IMR-90 (cell line): ENCODE results near the gene JPT2. TPM values are rescaled to one million over a fixed set of nuclear protein-coding genes. Genes with fewer than 3 reads are reported as not detected.

Experiments
- ATAC-seq: fragments of 200-7000 bp; cut with Tn5 transposase; 2 replicates; pipeline ENCODE4 v1.9.1; 2020; ENCODE audit warnings: low read depth, mild to moderate bottlenecking, moderate library complexity
- BruUV-seq: library from RNA; stranded (reverse); fragments of 400-500 nt; replicated peaks from 2 replicates; lab custom pipeline; 2021; lab: Mats Ljungman, UMichigan
- CTCF ChIA-PET: fragments of 300-600 bp; formaldehyde crosslinking; extraction: SDS; loops from one replicate; lab custom pipeline; 2021; ENCODE audit warnings: antibody characterized with exemption; lab: Yijun Ruan, JAX
- POLR2A ChIA-PET: fragments of 300-600 bp; sonication (Branson Sonifier 250); formaldehyde crosslinking; loops from one replicate; lab custom pipeline; 2022; ENCODE audit warnings: antibody characterized with exemption; ENCODE audit not compliant: unreplicated experiment; lab: Charles Lee
- DNase-seq: peaks from one replicate; pipeline ENCODE4 v3.0.0; 2013
- H2AFZ ChIP-seq: replicated peaks from 2 replicates; pipeline ENCODE3; 2013; ENCODE audit warnings: low read length, mild to moderate bottlenecking; ENCODE audit not compliant: poor library complexity
- H2AK5ac ChIP-seq: 2 replicates; pipeline ENCODE4 v1.6.1; 2013; ENCODE audit warnings: low read depth, low read length, inconsistent platforms
- H2AK9ac ChIP-seq: replicated peaks from 2 replicates; pipeline ENCODE3; 2013; ENCODE audit warnings: mild to moderate bottlenecking, low read depth, low read length, moderate library complexity; ENCODE audit not compliant: poor library complexity
- H2BK120ac ChIP-seq: 2 replicates; pipeline ENCODE4 v1.6.1; 2013; ENCODE audit warnings: low read depth, low read length, inconsistent platforms
- H2BK15ac ChIP-seq: 3 replicates; pipeline ENCODE4 v1.6.1; 2013; ENCODE audit warnings: low read depth, low read length, inconsistent platforms
- H2BK20ac ChIP-seq: 2 replicates; pipeline ENCODE4 v1.6.1; 2013; ENCODE audit warnings: low read depth, mild to moderate bottlenecking, inconsistent platforms, low read length, moderate library complexity
- H2BK5ac ChIP-seq: 2 replicates; pipeline ENCODE4 v1.6.1; 2013; ENCODE audit warnings: mild to moderate bottlenecking, low read depth, low read length, inconsistent platforms; ENCODE audit not compliant: poor library complexity, severe bottlenecking
- H3K14ac ChIP-seq: replicated peaks from 2 replicates; pipeline ENCODE4 v1.6.1; 2013; ENCODE audit warnings: low read depth, low read length, inconsistent platforms
- H3K18ac ChIP-seq: 2 replicates; pipeline ENCODE4 v1.6.1; 2013; ENCODE audit warnings: low read depth, low read length, control low read depth
- H3K23ac ChIP-seq: 2 replicates; pipeline ENCODE4 v1.6.1; 2013; ENCODE audit warnings: low read depth, low read length, inconsistent platforms
- H3K27ac ChIP-seq: 2 replicates; pipeline ENCODE4 v1.5.1; 2013; ENCODE audit warnings: mild to moderate bottlenecking, control low read depth, low read length; ENCODE audit not compliant: insufficient read depth
- H3K27me3 ChIP-seq: 2 replicates; pipeline ENCODE4 v1.6.1; 2013; ENCODE audit warnings: low read length; ENCODE audit not compliant: control insufficient read depth, insufficient read depth
- H3K36me3 ChIP-seq: 2 replicates; pipeline ENCODE4 v1.6.1; 2013; ENCODE audit warnings: low read length, mixed read lengths; ENCODE audit not compliant: control insufficient read depth, insufficient read depth
- H3K4ac ChIP-seq: 2 replicates; pipeline ENCODE4 v1.6.1; 2013; ENCODE audit warnings: low read depth, low read length, inconsistent platforms
- H3K4me1 ChIP-seq: 2 replicates; pipeline ENCODE4 v1.6.1; 2013; ENCODE audit warnings: low read length, mixed read lengths; ENCODE audit not compliant: control insufficient read depth, insufficient read depth
- H3K4me2 ChIP-seq: 2 replicates; pipeline ENCODE4 v1.6.1; 2013; ENCODE audit warnings: low read depth, mild to moderate bottlenecking, control low read depth, low read length, moderate library complexity
- H3K4me3 ChIP-seq: 2 replicates; pipeline ENCODE4 v1.5.1; 2013; ENCODE audit warnings: low read depth, mild to moderate bottlenecking, control low read depth, low read length, moderate library complexity; ENCODE audit not compliant: insufficient read depth
- H3K56ac ChIP-seq: 2 replicates; pipeline ENCODE4 v1.6.1; 2013; ENCODE audit warnings: low read length, inconsistent platforms; ENCODE audit not compliant: insufficient read depth; ENCODE audit errors: extremely low read depth
- H3K79me1 ChIP-seq, 2 experiments: 2 replicates each; pipeline ENCODE4 v1.6.1; 2013; ENCODE audit warnings: low read length in 2 of 2, inconsistent platforms in 1 of 2, low read depth in 1 of 2
- H3K9ac ChIP-seq: 2 replicates; pipeline ENCODE4 v1.6.1; 2013; ENCODE audit warnings: low read depth, low read length, control low read depth
- H3K9me1 ChIP-seq: 2 replicates; pipeline ENCODE4 v1.6.1; 2013; ENCODE audit warnings: low read length, inconsistent platforms; ENCODE audit not compliant: insufficient read depth
- H3K9me3 ChIP-seq: 2 replicates; pipeline ENCODE4 v1.6.1; 2013; ENCODE audit warnings: low read length; ENCODE audit not compliant: control insufficient read depth, insufficient read depth
- H4K20me1 ChIP-seq: 2 replicates; pipeline ENCODE4 v1.6.1; 2013; ENCODE audit warnings: low read length, inconsistent platforms; ENCODE audit not compliant: insufficient read depth
- H4K5ac ChIP-seq: 2 replicates; pipeline ENCODE4 v1.6.1; 2013; ENCODE audit warnings: mild to moderate bottlenecking, low read depth, low read length, control low read depth
- H4K8ac ChIP-seq, 2 experiments: 2 replicates each; pipeline ENCODE4 v1.6.1; 2013; ENCODE audit warnings: low read depth in 2 of 2, low read length in 2 of 2, control low read depth in 1 of 2, inconsistent platforms in 1 of 2
- H4K91ac ChIP-seq: 2 replicates; pipeline ENCODE4 v1.6.1; 2013; ENCODE audit warnings: low read depth, low read length, inconsistent platforms; ENCODE audit not compliant: insufficient read depth
- BHLHE40 ChIP-seq: fragments of 150-350 bp; IDR thresholded peaks from 2 replicates; pipeline ENCODE4 v1.6.1; 2016; ENCODE audit warnings: mild to moderate bottlenecking, low read depth, low read length
- CHD1 ChIP-seq: IDR thresholded peaks from 2 replicates; pipeline ENCODE4 v1.6.1; 2012; ENCODE audit warnings: low read depth, low read length, improper control_type of control experiment
- MXI1 ChIP-seq: IDR thresholded peaks from 2 replicates; pipeline ENCODE4 v1.6.1; 2012; ENCODE audit warnings: low read depth, mild to moderate bottlenecking, low read length, moderate library complexity, borderline replicate concordance
- NFE2L2 ChIP-seq: fragments of 150-350 bp; IDR thresholded peaks from 2 replicates; pipeline ENCODE4 v1.6.1; 2016; ENCODE audit warnings: low read depth, mild to moderate bottlenecking, low read length
- POLR2A ChIP-seq: IDR thresholded peaks from 2 replicates; pipeline ENCODE4 v1.6.1; 2012; ENCODE audit warnings: mild to moderate bottlenecking, low read depth, low read length
- SMC3 ChIP-seq: fragments of 150-350 bp; IDR thresholded peaks from 2 replicates; pipeline ENCODE4 v1.6.1; 2016; ENCODE audit warnings: low read depth, mild to moderate bottlenecking, antibody characterized with exemption, low read length, moderate library complexity
- WGBS, 2 experiments: methylation state at CpG; one replicate each; pipeline versions ENCODE4 v1.1.5 to v1.1.7; 2013; ENCODE audit warnings: missing lambda C conversion rate in 2 of 2; ENCODE audit not compliant: insufficient read length in 1 of 2; ENCODE audit errors: extremely low coverage in 2 of 2; 5-methylcytosine and 5-hydroxymethylcytosine counted together
- dilution Hi-C: fragments of 300-500 bp; cut with HindIII; formaldehyde crosslinking; loops from one replicate; pipeline ENCODE4 v1.14.3; 2018; ENCODE audit warnings: low sequenced_read_pairs; ENCODE audit not compliant: unreplicated experiment
- in situ Hi-C: fragments of 300-500 bp; cut with MboI; formaldehyde crosslinking; loops from 3 replicates; pipeline ENCODE4 v1.14.3; 2019; ENCODE audit warnings: low sequenced_read_pairs, inconsistent platforms, mixed read lengths
- intact Hi-C: fragments of 100-400 bp; cut with micrococcal nuclease; formaldehyde crosslinking; loops from 2 replicates; pipeline ENCODE4 v1.10.0; 2022
- polyA plus RNA-seq, 3 experiments: library from polyadenylated mRNA; depleted of rRNA; stranded (reverse); fragments of >200 nt; gene quantifications; 2 replicates each; pipeline ENCODE4 v1.2.3, GENCODE V29; 2012; ENCODE audit warnings: low replicate concordance in 1 of 3
- total RNA-seq: library from RNA; depleted of rRNA; stranded (reverse); fragments of >200 nt; gene quantifications from 2 replicates; pipeline ENCODE4 v1.2.3, GENCODE V29; 2012
- TF ChIP-seq, protein P1 (sequence below): conservative IDR thresholded peaks from 2 replicates; pipeline ENCODE4 v1.5.1; 2012; ENCODE audit warnings: mild to moderate bottlenecking, low read depth, low read length, improper control_type of control experiment

JPT2 gene
- total and polyA plus RNA-seq, 2 of the 4 experiments (the other 2 are of a cell fraction), result 40.0 to 41.5 TPM

DNA sequence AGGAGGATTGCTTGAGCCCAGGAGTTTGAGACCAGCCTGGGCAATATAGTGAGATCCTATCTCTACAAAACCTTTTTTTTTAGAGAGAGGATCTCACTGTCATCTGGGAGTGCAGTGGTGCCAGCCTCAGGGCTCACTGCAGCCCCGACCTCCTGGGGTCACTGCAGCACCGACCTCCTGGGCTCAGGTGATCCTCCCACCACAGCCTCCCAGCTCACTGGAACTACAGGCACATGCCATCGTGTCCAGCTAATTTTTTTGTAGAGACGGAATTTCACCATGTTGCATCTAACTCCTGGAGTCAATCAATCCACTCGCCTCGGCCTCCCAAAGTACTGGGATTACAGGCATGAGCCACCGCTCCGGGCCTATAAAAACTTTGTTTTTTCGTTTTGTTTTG is 43.3 kb downstream of the JPT2 start:
- Histone ChIP-seq H2AFZ (no peak overlapping the region), H3K4me2 (no peak overlapping the region), H2BK5ac (no peak overlapping the region), H3K9me1 (peaks cover 10% of the 10 kb centered on the region), H2AK5ac (peak overlapping the region; percentile 33; the same call in 1 of the 2 replicates), H3K79me1 (peaks cover 21 to 73% of the 10 kb centered on the region in 2 experiments), H2AK9ac (no peak overlapping the region), H3K9me3 (no peaks in the 10 kb centered on the region), H2BK120ac (no peak overlapping the region; the same call in 1 of the 2 replicates), H3K18ac (no peak overlapping the region), H3K4me3 (no peak overlapping the region), H4K20me1 (peaks cover 53% of the 10 kb centered on the region), H4K8ac (0 out of 4 replicates have a peak overlapping the region, but pooled peaks of 1 of the 2 experiments have one; percentile 31), H3K27me3 (no peaks in the 10 kb centered on the region), H3K36me3 (peaks cover 11% of the 10 kb centered on the region), H2BK20ac (no peak overlapping the region), H3K27ac (no peak overlapping the region; the same call in 1 of the 2 replicates), H3K23ac (0 out of 2 replicates have a peak overlapping the region, but pooled peaks have one; percentile 32), H4K91ac (no peak overlapping the region), H4K5ac (no peak overlapping the region), H3K4ac (peak overlapping the region; percentile 51; the same call in 1 of the 2 replicates), H2BK15ac (no peak overlapping the region), H3K4me1 (peaks cover 8% of the 10 kb centered on the region), H3K9ac (no peak overlapping the region), H3K14ac (no peak overlapping the region), H3K56ac (no peak overlapping the region)
- ATAC-seq, result no peak
- 95% methylated on average over 5 of the region's 9 CpGs; no CpG with 5 or more reads in 1 of the 2 experiments for WGBS, 2 experiments
- in situ Hi-C loops (no loop called here), intact Hi-C loops (no loop called here), dilution Hi-C loops (no loop called here)
- DNase-seq, result no peak
- TF ChIP-seq, protein P1, sequence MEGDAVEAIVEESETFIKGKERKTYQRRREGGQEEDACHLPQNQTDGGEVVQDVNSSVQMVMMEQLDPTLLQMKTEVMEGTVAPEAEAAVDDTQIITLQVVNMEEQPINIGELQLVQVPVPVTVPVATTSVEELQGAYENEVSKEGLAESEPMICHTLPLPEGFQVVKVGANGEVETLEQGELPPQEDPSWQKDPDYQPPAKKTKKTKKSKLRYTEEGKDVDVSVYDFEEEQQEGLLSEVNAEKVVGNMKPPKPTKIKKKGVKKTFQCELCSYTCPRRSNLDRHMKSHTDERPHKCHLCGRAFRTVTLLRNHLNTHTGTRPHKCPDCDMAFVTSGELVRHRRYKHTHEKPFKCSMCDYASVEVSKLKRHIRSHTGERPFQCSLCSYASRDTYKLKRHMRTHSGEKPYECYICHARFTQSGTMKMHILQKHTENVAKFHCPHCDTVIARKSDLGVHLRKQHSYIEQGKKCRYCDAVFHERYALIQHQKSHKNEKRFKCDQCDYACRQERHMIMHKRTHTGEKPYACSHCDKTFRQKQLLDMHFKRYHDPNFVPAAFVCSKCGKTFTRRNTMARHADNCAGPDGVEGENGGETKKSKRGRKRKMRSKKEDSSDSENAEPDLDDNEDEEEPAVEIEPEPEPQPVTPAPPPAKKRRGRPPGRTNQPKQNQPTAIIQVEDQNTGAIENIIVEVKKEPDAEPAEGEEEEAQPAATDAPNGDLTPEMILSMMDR, result no peak
- TF ChIP-seq POLR2A (no peak), SMC3 (no peak), CHD1 (no peak), MXI1 (no peak), BHLHE40 (no peak), NFE2L2 (no peak)
- ChIA-PET POLR2A (no interaction called here), CTCF (no interaction called here)
- BruUV-seq, result no TSS peak
